H9 (cell line): ENCODE results near the gene SLC6A19. TPM values are rescaled to one million over a fixed set of nuclear protein-coding genes. Genes with fewer than 3 reads are reported as not detected.

Source experiments
- DNase-seq: peaks from one replicate; pipeline ENCODE4 v3.0.0-alpha.2; 2017
- H2AFZ ChIP-seq: one replicate; pipeline ENCODE4 v1.6.1; 2013; ENCODE audit warnings: mild to moderate bottlenecking, low read length, control low read depth, moderate library complexity
- H2AK5ac ChIP-seq: 2 replicates; pipeline ENCODE4 v1.6.1; 2013; ENCODE audit warnings: low read length, control low read depth, mixed read lengths; ENCODE audit not compliant: insufficient read length
- H2BK120ac ChIP-seq: one replicate; pipeline ENCODE4 v1.6.1; 2013; ENCODE audit warnings: low read depth, mild to moderate bottlenecking, low read length, control low read depth, inconsistent platforms; ENCODE audit not compliant: poor library complexity, severe bottlenecking
- H2BK12ac ChIP-seq: 2 replicates; pipeline ENCODE4 v1.6.1; 2013; ENCODE audit warnings: low read length, control low read depth, mixed read lengths, low read depth; ENCODE audit not compliant: insufficient read length
- H2BK15ac ChIP-seq: 2 replicates; pipeline ENCODE4 v1.6.1; 2013; ENCODE audit warnings: low read depth, low read length, control low read depth
- H2BK20ac ChIP-seq: one replicate; pipeline ENCODE4 v1.6.1; 2013; ENCODE audit warnings: low read depth, mild to moderate bottlenecking, low read length, control low read depth, inconsistent platforms; ENCODE audit not compliant: poor library complexity, severe bottlenecking
- H2BK5ac ChIP-seq: 2 replicates; pipeline ENCODE4 v1.6.1; 2013; ENCODE audit warnings: low read length, control low read depth, mixed read lengths; ENCODE audit not compliant: insufficient read length
- H3K14ac ChIP-seq: 2 replicates; pipeline ENCODE4 v1.6.1; 2013; ENCODE audit warnings: low read length, control low read depth; ENCODE audit not compliant: insufficient read depth
- H3K18ac ChIP-seq: 2 replicates; pipeline ENCODE4 v1.6.1; 2013; ENCODE audit warnings: low read depth, mild to moderate bottlenecking, mixed read lengths, low read length, control low read depth; ENCODE audit not compliant: insufficient read length
- H3K23ac ChIP-seq: 2 replicates; pipeline ENCODE4 v1.6.1; 2013; ENCODE audit warnings: low read length, control low read depth, mixed read lengths, low read depth; ENCODE audit not compliant: insufficient read length
- H3K23me2 ChIP-seq: 2 replicates; pipeline ENCODE4 v1.6.1; 2013; ENCODE audit warnings: low read depth, mild to moderate bottlenecking, mixed read lengths, low read length, control low read depth; ENCODE audit not compliant: insufficient read length, poor library complexity, severe bottlenecking
- H3K27ac ChIP-seq: 2 replicates; pipeline ENCODE4 v1.5.1; 2013; ENCODE audit warnings: low read length, control low read depth, mixed read lengths, low read depth; ENCODE audit not compliant: insufficient read length
- H3K27me3 ChIP-seq: 2 replicates; pipeline ENCODE4 v1.6.1; 2013; ENCODE audit warnings: low read length, control low read depth, inconsistent platforms; ENCODE audit not compliant: insufficient read depth
- H3K4ac ChIP-seq: 2 replicates; pipeline ENCODE4 v1.6.1; 2013; ENCODE audit warnings: low read depth, mild to moderate bottlenecking, control low read depth, inconsistent platforms, low read length, moderate library complexity
- H3K4me1 ChIP-seq: 2 replicates; pipeline ENCODE4 v1.6.1; 2013; ENCODE audit warnings: low read length, control low read depth, inconsistent platforms; ENCODE audit not compliant: insufficient read depth
- H3K4me2 ChIP-seq: 2 replicates; pipeline ENCODE4 v1.6.1; 2013; ENCODE audit warnings: low read length, control low read depth, mixed read lengths; ENCODE audit not compliant: insufficient read length, insufficient read depth
- H3K56ac ChIP-seq: 2 replicates; pipeline ENCODE4 v1.6.1; 2013; ENCODE audit warnings: low read depth, mild to moderate bottlenecking, mixed read lengths, low read length, control low read depth; ENCODE audit not compliant: insufficient read length
- H3K79me1 ChIP-seq: 2 replicates; pipeline ENCODE4 v1.6.1; 2013; ENCODE audit warnings: low read depth, mild to moderate bottlenecking, moderate library complexity, low read length, control low read depth, inconsistent platforms; ENCODE audit not compliant: insufficient read depth, poor library complexity, severe bottlenecking
- H3K79me2 ChIP-seq: 2 replicates; pipeline ENCODE4 v1.6.1; 2013; ENCODE audit warnings: low read length, control low read depth, inconsistent platforms; ENCODE audit not compliant: insufficient read depth
- H3K9ac ChIP-seq: 2 replicates; pipeline ENCODE4 v1.6.1; 2013; ENCODE audit warnings: low read length, control low read depth, mixed read lengths; ENCODE audit not compliant: insufficient read length; ENCODE audit errors: extremely low read depth
- H3K9me3 ChIP-seq: one replicate; pipeline ENCODE4 v1.6.1; 2013; ENCODE audit warnings: low read depth, low read length, inconsistent platforms; ENCODE audit not compliant: control insufficient read depth
- H3T11ph ChIP-seq: one replicate; pipeline ENCODE4 v1.6.1; 2013; ENCODE audit warnings: mild to moderate bottlenecking, low read length, control low read depth, inconsistent platforms
- H4K20me1 ChIP-seq: one replicate; pipeline ENCODE4 v1.6.1; 2013; ENCODE audit not compliant: control insufficient read depth, insufficient read length, insufficient read depth
- H4K5ac ChIP-seq: 2 replicates; pipeline ENCODE4 v1.6.1; 2013; ENCODE audit warnings: low read depth, mild to moderate bottlenecking, mixed read lengths, low read length, control low read depth; ENCODE audit not compliant: insufficient read length
- H4K8ac ChIP-seq: replicated peaks from 2 replicates; pipeline ENCODE4 v1.6.1; 2013; ENCODE audit warnings: low read length, control low read depth, mixed read lengths, low read depth; ENCODE audit not compliant: insufficient read length
- H4K91ac ChIP-seq: 2 replicates; pipeline ENCODE4 v1.6.1; 2013; ENCODE audit warnings: low read depth, mild to moderate bottlenecking, moderate library complexity, mixed read lengths, low read length, control low read depth; ENCODE audit not compliant: insufficient read length
- H3K27ac Mint-ChIP-seq, 3 experiments: 2 replicates in 2 of 3; 3 replicates in 1 of 3; pipeline ENCODE4 v1.8.0; 2020 to 2021; ENCODE audit warnings: mixed read lengths in 3 of 3, mild to moderate bottlenecking in 1 of 3, moderate library complexity in 1 of 3
- H3K27me3 Mint-ChIP-seq: 2 replicates; pipeline ENCODE4 v1.8.0; 2021; ENCODE audit warnings: low read depth, mild to moderate bottlenecking, moderate library complexity, mixed read lengths
- H3K36me3 Mint-ChIP-seq, 3 experiments: 2 replicates in 2 of 3; 3 replicates in 1 of 3; pipeline ENCODE4 v1.8.0; 2020 to 2021; ENCODE audit warnings: low read depth in 3 of 3, mixed read lengths in 3 of 3; ENCODE audit not compliant: insufficient read depth in 1 of 3
- H3K4me1 Mint-ChIP-seq, 2 experiments: 2 replicates each; pipeline ENCODE4 v1.8.0; 2020; ENCODE audit warnings: mixed read lengths in 2 of 2
- H3K4me3 Mint-ChIP-seq, 2 experiments: 2 replicates in 1 of 2; 3 replicates in 1 of 2; pipeline ENCODE4 v1.8.0; 2020 to 2021; ENCODE audit warnings: mild to moderate bottlenecking in 2 of 2, mixed read lengths in 2 of 2, moderate library complexity in 1 of 2
- H3K9me3 Mint-ChIP-seq, 2 experiments: 2 replicates in 1 of 2; 3 replicates in 1 of 2; pipeline ENCODE4 v1.8.0; 2020; ENCODE audit warnings: mild to moderate bottlenecking in 2 of 2, mixed read lengths in 2 of 2, moderate library complexity in 1 of 2
- CTCF ChIP-seq: fragments of 200-600 bp; sonication (generic); conservative IDR thresholded peaks from 3 replicates; pipeline ENCODE4 v1.8.0; 2021; ENCODE audit warnings: antibody characterized with exemption, mild to moderate bottlenecking
- WGBS: extraction: QIAGEN DNeasy Blood & Tissue Kit; methylation state at CpG from one replicate; pipeline ENCODE4 v1.1.7; 2013; ENCODE audit warnings: missing lambda C conversion rate, low lambda C conversion rate, mixed read lengths; ENCODE audit not compliant: insufficient read length; ENCODE audit errors: extremely low coverage; 5-methylcytosine and 5-hydroxymethylcytosine counted together
- total RNA-seq: library from RNA; stranded (reverse); gene quantifications from 2 replicates; pipeline ENCODE4 v1.2.1, GENCODE V29; 2021

SLC6A19 gene
- total RNA-seq, 1 experiment from 2014 or later: not detected

GRCh38 chr5:1209896-1210776 is 8.7 kb downstream of the SLC6A19 start:
- no peak overlapping the region for H3K14ac ChIP-seq
- no peaks in the 10 kb centered on the region for H3K79me2 ChIP-seq
- Mint-ChIP-seq H3K9me3 (peaks cover 0 to 6% of the 10 kb centered on the region in 2 experiments; a peak in 2 of 5 replicates), H3K4me3 (no peak overlapping the region), H3K27ac (no peak overlapping the region), H3K36me3 (no peaks in the 10 kb centered on the region), H3K27me3 (peaks cover 8% of the 10 kb centered on the region), H3K4me1 (peaks cover 5 to 11% of the 10 kb centered on the region in 2 experiments)
- H3K23ac ChIP-seq: no peak overlapping the region
- no peak overlapping the region for H3K9ac ChIP-seq
- no peak for TF ChIP-seq CTCF
- H2AFZ ChIP-seq: no peak overlapping the region
- no peak overlapping the region for H2BK12ac ChIP-seq
- peaks cover 3% of the 10 kb centered on the region for H4K20me1 ChIP-seq
- H2BK20ac ChIP-seq: no peak overlapping the region
- H3K4ac ChIP-seq: no peak overlapping the region
- no peak overlapping the region for H3K4me2 ChIP-seq
- H4K8ac ChIP-seq: no peak overlapping the region
- no peak overlapping the region for H2BK120ac ChIP-seq
- no peaks in the 10 kb centered on the region for H3K23me2 ChIP-seq
- H3K18ac ChIP-seq: no peak overlapping the region
- no peak overlapping the region for H3K27ac ChIP-seq
- H3K4me1 ChIP-seq: no peaks in the 10 kb centered on the region
- no peak overlapping the region for H3T11ph ChIP-seq
- no peaks in the 10 kb centered on the region for H3K27me3 ChIP-seq
- no peak overlapping the region for H4K91ac ChIP-seq
- no peaks in the 10 kb centered on the region for H3K79me1 ChIP-seq
- no peak overlapping the region for H4K5ac ChIP-seq
- no peak overlapping the region for H2BK5ac ChIP-seq
- WGBS: no CpG with 5 or more reads among the region's 21 CpGs
- H2BK15ac ChIP-seq: no peak overlapping the region
- H3K56ac ChIP-seq: no peak overlapping the region
- no peak for DNase-seq
- no peaks in the 10 kb centered on the region for H3K9me3 ChIP-seq
- H2AK5ac ChIP-seq: no peak overlapping the region
